SU-DHL-6 (cell line): Measurements from ENCODE around the gene CHMP1A.

Experiments used
- H2AFZ ChIP-seq: fragments of 200-600 bp; sonication (generic); 2 replicates; pipeline ENCODE4 v1.6.1; 2014; ENCODE audit warnings: low read depth, mild to moderate bottlenecking, moderate library complexity, mixed read lengths, antibody characterized with exemption, low read length; ENCODE audit not compliant: severe bottlenecking
- H3F3A ChIP-seq: fragments of 200-600 bp; shearing (Covaris generic); 2 replicates; pipeline ENCODE4 v1.6.0; 2016; ENCODE audit warnings: antibody characterized with exemption, mild to moderate bottlenecking; ENCODE audit not compliant: insufficient read depth
- H3K27ac ChIP-seq: fragments of 200-600 bp; sonication (generic); 2 replicates; pipeline ENCODE4 v1.5.1; 2016; ENCODE audit warnings: low read depth, mild to moderate bottlenecking, low read length, moderate library complexity, mixed read lengths
- H3K27me3 ChIP-seq: fragments of 200-600 bp; sonication (generic), shearing (Covaris generic); 2 replicates; pipeline ENCODE4 v1.6.0; 2014; ENCODE audit warnings: mild to moderate bottlenecking, low read length
- H3K36me3 ChIP-seq: fragments of 200-600 bp; sonication (generic); 2 replicates; pipeline ENCODE4 v1.6.1; 2014; ENCODE audit warnings: mild to moderate bottlenecking, low read length, mixed read lengths
- H3K4me2 ChIP-seq: fragments of 300-600, 200-600 bp; shearing (Covaris generic), sonication (generic); 2 replicates; pipeline ENCODE4 v1.6.0; 2014; ENCODE audit warnings: low read length, low read depth, mild to moderate bottlenecking; ENCODE audit not compliant: poor library complexity, severe bottlenecking
- H3K4me3 ChIP-seq: fragments of 200-600 bp; sonication (generic); 2 replicates; pipeline ENCODE4 v1.5.1; 2014; ENCODE audit warnings: antibody characterized with exemption, low read length, mild to moderate bottlenecking, mixed read lengths; ENCODE audit not compliant: insufficient read depth, poor library complexity, severe bottlenecking
- H3K79me2 ChIP-seq: fragments of 200-600 bp; sonication (generic); 2 replicates; pipeline ENCODE4 v1.6.1; 2014; ENCODE audit warnings: mild to moderate bottlenecking, low read length, moderate library complexity; ENCODE audit not compliant: insufficient read depth
- H3K9ac ChIP-seq: fragments of 200-600 bp; sonication (generic); 2 replicates; pipeline ENCODE4 v1.7.0; 2014; ENCODE audit warnings: mild to moderate bottlenecking, low read length
- H3K9me2 ChIP-seq: fragments of 200-600 bp; sonication (generic); replicated peaks from 2 replicates; pipeline ENCODE4 v1.6.1; 2014; ENCODE audit warnings: low read length; ENCODE audit not compliant: insufficient read depth
- H3K9me3 ChIP-seq: fragments of 200-600 bp; sonication (generic); 2 replicates; pipeline ENCODE4 v1.6.1; 2014; ENCODE audit warnings: low read length, mixed read lengths; ENCODE audit not compliant: insufficient read depth
- H4K20me1 ChIP-seq: fragments of 200-600 bp; sonication (generic); 2 replicates; pipeline ENCODE4 v1.6.1; 2014; ENCODE audit warnings: low read depth, mild to moderate bottlenecking, antibody characterized with exemption, low read length, moderate library complexity, mixed read lengths
- EZH2phosphoT487 ChIP-seq: fragments of 200-600 bp; sonication (generic), shearing (Covaris generic); conservative IDR thresholded peaks from 2 replicates; pipeline ENCODE4 v1.6.1; 2018; ENCODE audit warnings: mild to moderate bottlenecking, antibody characterized with exemption, low read length, moderate library complexity, mixed read lengths
- TF ChIP-seq, protein P1 (sequence below): fragments of 200-600 bp; sonication (generic); IDR thresholded peaks from one replicate; pipeline ENCODE4 v1.5.1; 2017; ENCODE audit warnings: antibody characterized with exemption, mild to moderate bottlenecking, low read length, moderate library complexity; ENCODE audit not compliant: insufficient read depth, poor library complexity, severe bottlenecking

The CHMP1A gene

DNA sequence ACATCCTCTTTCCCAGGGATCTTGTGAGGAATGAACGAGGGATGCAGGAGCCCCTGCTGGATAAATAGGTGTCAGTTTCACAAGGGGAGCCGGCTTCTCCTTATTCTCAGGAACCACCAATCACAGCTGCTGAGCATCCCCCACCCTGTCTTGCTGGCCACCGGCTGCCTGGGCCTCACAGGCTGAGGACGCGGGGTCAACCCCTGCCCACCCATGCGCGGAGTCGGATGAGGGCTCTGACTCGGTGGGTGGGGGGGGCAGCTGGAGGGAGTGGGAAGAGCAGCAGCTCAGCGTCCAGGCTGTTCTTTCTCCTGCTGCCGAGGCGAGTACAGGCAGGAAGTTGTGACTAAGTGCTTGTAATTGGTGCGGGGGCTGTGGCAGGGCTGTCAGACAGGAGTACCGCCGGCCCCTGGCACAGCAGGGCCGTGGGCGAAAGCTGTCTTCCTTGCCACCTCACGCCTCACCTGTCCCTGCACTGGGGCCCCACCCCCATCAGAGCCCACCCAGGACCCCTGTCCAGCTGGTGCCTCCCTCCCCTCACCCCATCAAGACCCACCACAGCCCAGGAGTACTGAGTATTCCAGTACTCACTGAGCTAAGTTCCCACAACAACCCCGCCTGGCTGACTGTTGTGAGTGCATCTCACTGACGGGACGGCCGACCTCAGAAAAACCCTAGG is 55.1 kb downstream of the CHMP1A start:
- Histone ChIP-seq H3F3A (no peaks in the 10 kb centered on the region), H3K27me3 (no peaks in the 10 kb centered on the region), H3K79me2 (no peaks in the 10 kb centered on the region), H2AFZ (no peak overlapping the region), H3K9me3 (no peaks in the 10 kb centered on the region), H3K27ac (no peak overlapping the region), H3K36me3 (no peaks in the 10 kb centered on the region), H3K9me2 (no peaks in the 10 kb centered on the region), H3K4me2 (no peak overlapping the region), H4K20me1 (no peaks in the 10 kb centered on the region), H3K4me3 (no peak overlapping the region), H3K9ac (no peak overlapping the region)
- no peak for TF ChIP-seq EZH2phosphoT487
- TF ChIP-seq, protein P1, sequence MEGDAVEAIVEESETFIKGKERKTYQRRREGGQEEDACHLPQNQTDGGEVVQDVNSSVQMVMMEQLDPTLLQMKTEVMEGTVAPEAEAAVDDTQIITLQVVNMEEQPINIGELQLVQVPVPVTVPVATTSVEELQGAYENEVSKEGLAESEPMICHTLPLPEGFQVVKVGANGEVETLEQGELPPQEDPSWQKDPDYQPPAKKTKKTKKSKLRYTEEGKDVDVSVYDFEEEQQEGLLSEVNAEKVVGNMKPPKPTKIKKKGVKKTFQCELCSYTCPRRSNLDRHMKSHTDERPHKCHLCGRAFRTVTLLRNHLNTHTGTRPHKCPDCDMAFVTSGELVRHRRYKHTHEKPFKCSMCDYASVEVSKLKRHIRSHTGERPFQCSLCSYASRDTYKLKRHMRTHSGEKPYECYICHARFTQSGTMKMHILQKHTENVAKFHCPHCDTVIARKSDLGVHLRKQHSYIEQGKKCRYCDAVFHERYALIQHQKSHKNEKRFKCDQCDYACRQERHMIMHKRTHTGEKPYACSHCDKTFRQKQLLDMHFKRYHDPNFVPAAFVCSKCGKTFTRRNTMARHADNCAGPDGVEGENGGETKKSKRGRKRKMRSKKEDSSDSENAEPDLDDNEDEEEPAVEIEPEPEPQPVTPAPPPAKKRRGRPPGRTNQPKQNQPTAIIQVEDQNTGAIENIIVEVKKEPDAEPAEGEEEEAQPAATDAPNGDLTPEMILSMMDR, result no peak

GRCh38 chr16:89601906-89602272 is 55.6 kb downstream of the CHMP1A start:
- no peaks in the 10 kb centered on the region for H3K27me3 ChIP-seq
- no peaks in the 10 kb centered on the region for H3F3A ChIP-seq
- H3K9me2 ChIP-seq, result no peaks in the 10 kb centered on the region
- H3K4me2 ChIP-seq, result no peak overlapping the region
- no peaks in the 10 kb centered on the region for H3K36me3 ChIP-seq
- no peak overlapping the region for H3K9ac ChIP-seq
- no peak overlapping the region for H2AFZ ChIP-seq
- no peaks in the 10 kb centered on the region for H3K9me3 ChIP-seq
- H3K4me3 ChIP-seq, result no peak overlapping the region
- no peaks in the 10 kb centered on the region for H3K79me2 ChIP-seq
- TF ChIP-seq, protein P1, result no peak
- TF ChIP-seq EZH2phosphoT487, result no peak
- H3K27ac ChIP-seq, result no peak overlapping the region
- no peaks in the 10 kb centered on the region for H4K20me1 ChIP-seq

DNA sequence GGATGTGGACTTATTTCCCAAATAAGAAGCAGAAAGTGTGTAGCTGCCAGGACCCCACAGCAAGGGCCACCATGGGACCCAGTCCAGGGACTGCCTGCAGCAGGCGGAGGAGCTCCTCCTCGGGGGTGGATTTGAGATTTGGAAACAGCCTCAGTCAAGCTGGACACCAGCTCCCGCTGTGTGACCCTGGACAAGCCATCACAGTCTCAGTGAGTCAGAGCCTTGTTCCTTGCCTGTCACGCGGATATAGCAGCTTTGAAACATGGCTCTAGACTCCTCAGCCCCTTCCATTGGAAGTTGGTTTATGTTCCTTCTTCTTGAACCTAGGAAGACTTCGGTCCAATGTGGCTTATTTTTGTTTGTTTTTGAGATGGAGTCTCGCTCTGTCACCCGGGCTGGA is 56.6 kb downstream of the CHMP1A start:
- Histone ChIP-seq H3K4me3 (no peak overlapping the region), H3K9me3 (no peaks in the 10 kb centered on the region), H3K27me3 (no peaks in the 10 kb centered on the region), H3K4me2 (no peak overlapping the region), H3K27ac (no peak overlapping the region), H3K36me3 (no peaks in the 10 kb centered on the region), H2AFZ (no peak overlapping the region), H3F3A (no peaks in the 10 kb centered on the region), H3K9me2 (no peaks in the 10 kb centered on the region), H3K79me2 (no peaks in the 10 kb centered on the region), H3K9ac (no peak overlapping the region), H4K20me1 (no peaks in the 10 kb centered on the region)
- no peak for TF ChIP-seq EZH2phosphoT487
- TF ChIP-seq, protein P1, result no peak
